GM10266 (cell line): ENCODE results near the gene SSRP1.

ENCODE experiments used
- DNase-seq: peaks from one replicate; pipeline ENCODE4 v3.0.0; 2012; ENCODE audit errors: extremely low spot score
- CTCF ChIP-seq: IDR thresholded peaks from 2 replicates; pipeline ENCODE4 v1.5.1; 2012; ENCODE audit warnings: mild to moderate bottlenecking, low read depth; ENCODE audit not compliant: control insufficient read depth, insufficient read depth; ENCODE audit errors: missing control alignments

Gene SSRP1

GRCh38 chr11:57358991-57359390 is 23.3 kb upstream of the SSRP1 start:
- no peak for DNase-seq

GRCh38 chr11:57358543-57358961 is 22.9 kb upstream of the SSRP1 start:
- no peak for TF ChIP-seq CTCF
- DNase-seq: no peak

More at GRCh38 chr11:57358991-57359390, 23.3 kb upstream of the SSRP1 start:
- no peak for TF ChIP-seq CTCF

- no peak for TF ChIP-seq CTCF
- DNase-seq: no peak
Observed at GRCh38 chr11:57357856-57358255, 22.2 kb upstream of the SSRP1 start.

- no peak for TF ChIP-seq CTCF
- DNase-seq: no peak
Observed at GRCh38 chr11:57357310-57357709, 21.6 kb upstream of the SSRP1 start.

GRCh38 chr11:57356268-57356667 is 20.6 kb upstream of the SSRP1 start:
- DNase-seq: no peak
- no peak for TF ChIP-seq CTCF

- no peak for DNase-seq
- TF ChIP-seq CTCF: no peak
Observed at GRCh38 chr11:57354699-57355098, 19.0 kb upstream of the SSRP1 start.

GRCh38 chr11:57353852-57354251 is 18.2 kb upstream of the SSRP1 start:
- TF ChIP-seq CTCF: no peak
- no peak for DNase-seq

- no peak for TF ChIP-seq CTCF
- DNase-seq: no peak
Observed at GRCh38 chr11:57353446-57353845, 17.8 kb upstream of the SSRP1 start.
